K562 (cell line): ENCODE data around the gene NEDD9. TPM values are rescaled to one million over a fixed set of nuclear protein-coding genes. Genes with fewer than 3 reads are reported as not detected.

ENCODE experiments used
- ATAC-seq: fragments of 200-7000 bp; cut with Tn5 transposase; 3 replicates; pipeline ENCODE4 v1.9.1; 2020; ENCODE audit warnings: moderate library complexity
- BruUV-seq: library from RNA; stranded (reverse); fragments of 400-500 nt; replicated peaks from 2 replicates; lab custom pipeline; 2021; lab: Mats Ljungman, UMichigan
- CTCF ChIA-PET: fragments of 300-600 bp; formaldehyde crosslinking; extraction: SDS; loops from one replicate; lab custom pipeline; 2021; ENCODE audit warnings: low intra/inter-chr PET ratio; lab: Yijun Ruan, JAX
- POLR2A ChIA-PET: fragments of 300-600, 350-650 bp; sonication (Branson Sonifier 250); formaldehyde crosslinking; extraction: SDS; loops from one replicate; lab custom pipeline; 2021; ENCODE audit warnings: antibody characterized with exemption, inconsistent platforms; lab: Yijun Ruan, JAX
- DNase-seq, 4 experiments: peaks; one replicate each; pipeline versions ENCODE4 v3.0.0 to v3.0.0-alpha.2; 2011 to 2018; ENCODE audit warnings: low spot score in 3 of 4, mixed read lengths in 3 of 4; ENCODE audit errors: extremely low read depth in 1 of 4
- FAIRE-seq: peaks from 2 replicates; lab custom pipeline; 2011; peaks lifted over from hg19 to GRCh38; lab: Jason Lieb, UNC
- H2AFZ ChIP-seq: 2 replicates; pipeline ENCODE4 v1.6.0; 2011; ENCODE audit warnings: low read depth, low read length, control low read depth, inconsistent platforms
- H3K27ac ChIP-seq: fragments of 200-600 bp; 3 replicates; pipeline ENCODE4 v1.8.0; 2011; ENCODE audit warnings: low read depth, mild to moderate bottlenecking, control low read depth, inconsistent platforms, low read length, moderate library complexity, mixed read lengths; ENCODE audit errors: extremely low read depth
- H3K27me3 ChIP-seq, 2 experiments: fragments of 300-600 bp in 1 of 2; 2 replicates in 1 of 2; 3 replicates in 1 of 2; pipeline versions ENCODE4 v1.6.0 to v1.8.0; 2011; ENCODE audit warnings: inconsistent platforms in 2 of 2, low read length in 2 of 2, mild to moderate bottlenecking in 1 of 2, mixed read lengths in 1 of 2, moderate library complexity in 1 of 2; ENCODE audit not compliant: control insufficient read depth in 2 of 2, insufficient read depth in 2 of 2
- H3K36me3 ChIP-seq: fragments of 300-600 bp; 3 replicates; pipeline ENCODE4 v1.8.0; 2011; ENCODE audit warnings: mild to moderate bottlenecking, low read length, inconsistent platforms; ENCODE audit not compliant: control insufficient read depth, insufficient read depth
- H3K4me1 ChIP-seq, 2 experiments: fragments of 200-600 bp in 1 of 2; replicated peaks in 1 of 2; 2 replicates in 1 of 2; 3 replicates in 1 of 2; pipeline versions ENCODE4 v1.5.1 to v1.8.0; 2011; ENCODE audit warnings: inconsistent platforms in 2 of 2, low read length in 2 of 2, mild to moderate bottlenecking in 1 of 2, mixed read lengths in 1 of 2, moderate library complexity in 1 of 2; ENCODE audit not compliant: control insufficient read depth in 2 of 2, insufficient read depth in 2 of 2
- H3K4me2 ChIP-seq: 2 replicates; pipeline ENCODE4 v1.6.1; 2011; ENCODE audit warnings: low read length, control low read depth, inconsistent platforms, mixed read lengths; ENCODE audit not compliant: insufficient read depth
- H3K4me3 ChIP-seq: fragments of 200-600 bp; sonication (generic), shearing (Covaris generic); 2 replicates; pipeline ENCODE4 v1.5.1; 2016; ENCODE audit warnings: control low read depth, inconsistent platforms
- H3K79me2 ChIP-seq: fragments of 200-600 bp; 3 replicates; pipeline ENCODE4 v1.8.0; 2011; ENCODE audit warnings: low read length, inconsistent platforms; ENCODE audit not compliant: control insufficient read depth, insufficient read depth
- H3K9ac ChIP-seq, 2 experiments: 2 replicates each; pipeline versions ENCODE4 v1.6.0 to v1.6.1; 2011; ENCODE audit warnings: low read depth in 2 of 2, low read length in 2 of 2, control low read depth in 1 of 2, inconsistent platforms in 1 of 2, mild to moderate bottlenecking in 1 of 2, mixed read lengths in 1 of 2; ENCODE audit not compliant: insufficient read depth in 1 of 2
- H3K9me1 ChIP-seq: one replicate; pipeline ENCODE4 v1.6.0; 2011; ENCODE audit warnings: inconsistent platforms, mild to moderate bottlenecking, low read length, moderate library complexity; ENCODE audit not compliant: control insufficient read depth, insufficient read depth
- H3K9me3 ChIP-seq: replicated peaks from 2 replicates; pipeline ENCODE4 v1.5.1; 2011; ENCODE audit warnings: low read depth, low read length, inconsistent platforms; ENCODE audit not compliant: control insufficient read depth, insufficient read depth
- H4K20me1 ChIP-seq: replicated peaks from 2 replicates; pipeline ENCODE4 v1.6.1; 2011; ENCODE audit warnings: low read length, inconsistent platforms, mixed read lengths; ENCODE audit not compliant: control insufficient read depth, insufficient read depth
- DLX4 ChIP-seq: fragments of 250-450 bp; sonication (Bioruptor Pico); IDR thresholded peaks from 2 replicates; pipeline ENCODE4 v1.6.1; 2021; ENCODE audit warnings: mild to moderate bottlenecking
- NFATC3 ChIP-seq: fragments of 450-650 bp; IDR thresholded peaks from 2 replicates; pipeline ENCODE4 v1.6.1; 2017; ENCODE audit warnings: mild to moderate bottlenecking
- WGBS: fragments of 100-300 bp; shearing (Covaris generic); methylation state at CpG from one replicate; pipeline ENCODE4 v1.1.6; 2016; ENCODE audit warnings: low coverage, mixed read lengths; ENCODE audit not compliant: insufficient coverage; ENCODE audit errors: missing lambda C conversion rate; 5-methylcytosine and 5-hydroxymethylcytosine counted together
- in situ Hi-C: fragments of 300-500 bp; cut with MboI; formaldehyde crosslinking; loops from 4 replicates; pipeline ENCODE4 v1.15.0; 2018; ENCODE audit warnings: inconsistent platforms, mixed read lengths
- intact Hi-C: fragments of 100-400 bp; cut with micrococcal nuclease; formaldehyde crosslinking; loops from 2 replicates; pipeline ENCODE4 v1.14.2; 2022
- polyA plus RNA-seq, 8 experiments: library from polyadenylated mRNA; depleted of rRNA in 4 of 8; stranded (reverse) in 5 of 8; unstranded in 3 of 8; fragments of >200 nt; fragmentation: Nextera tagmentation in 2 of 8; fragmentation: Illumina TruSeq in 1 of 8; extraction: Ambion mirVana in 2 of 8; extraction: Trizol in 1 of 8; gene quantifications; 2 replicates each; pipeline versions ENCODE4 v1.2.1 to v1.2.3, GENCODE V29; 2011 to 2014; ENCODE audit warnings: inconsistent platforms in 1 of 8, missing spikeins in 1 of 8
- total RNA-seq, 7 experiments: library from RNA; depleted of rRNA in 6 of 7; stranded (reverse); fragments of >200 nt in 6 of 7; fragmentation: Illumina TruSeq in 2 of 7; extraction: Trizol in 2 of 7; gene quantifications; 2 replicates each; pipeline versions ENCODE4 v1.2.1 to v1.2.3, GENCODE V29; 2011 to 2021; ENCODE audit warnings: low replicate concordance in 1 of 7

NEDD9 gene
- total and polyA plus RNA-seq, 9 of the 15 experiments (the other 6 are each of a cell fraction or from before 2014, with no cell fraction given) = 0.04 to 0.18 (median 0.15) TPM; not detected in 6

- Histone ChIP-seq H3K27ac (no peak overlapping the region), H3K79me2 (no peaks in the 10 kb centered on the region), H3K9me3 (no peaks in the 10 kb centered on the region), H3K4me3 (no peak overlapping the region), H2AFZ (no peak overlapping the region), H3K9ac (no peak overlapping the region), H3K9me1 (no peaks in the 10 kb centered on the region), H4K20me1 (0 out of 2 replicates have a peak, but pooled peaks cover 4% of the 10 kb centered on the region), H3K27me3 (peaks cover 16 to 19% of the 10 kb centered on the region in 2 experiments; a peak in 4 of 5 replicates)
- DNase-seq (no peak), FAIRE-seq (no peak), ATAC-seq (no peak)
- intact Hi-C loops (no loop called here), in situ Hi-C loops (no loop called here)
- POLR2A ChIA-PET = interaction anchor here (1.1 kb wide), 1 partner anchor 10 kb away, joined by 7 read pairs; the partner anchor contains the start of gene NEDD9
- WGBS = 2% methylated on average over 5 of the region's 5 CpGs
- BruUV-seq = no TSS peak
- no peak for TF ChIP-seq DLX4 (CRISPR knock-in tag)
- no peak for TF ChIP-seq NFATC3
- TF ChIP-seq, all 486 proteins: peak for 0
- H3K4me1 ChIP-seq = no peaks in the 10 kb centered on the region
- H3K36me3 ChIP-seq = no peaks in the 10 kb centered on the region
- no peak overlapping the region for H3K4me2 ChIP-seq
- CTCF ChIA-PET = interaction anchor here (0.6 kb wide), 1 partner anchor 53 kb away, joined by 3 read pairs; no protein-coding TSS in a partner anchor
Measured at GRCh38 chr6:11222385-11223277, 9.8 kb downstream of the NEDD9 start.
